ENCODE measurements around the gene ZNF768.

- TF ChIP-seq GATA2 (IDR thresholded peaks at IDR 0.05; ENCODE audit: low read depth, low read length), result no peak
- TF ChIP-seq GATA3 (IDR thresholded peaks at IDR 0.05; ENCODE audit: low read depth, low read length), result no peak
These were observed 7.8 kb downstream of the ZNF768 start for GRCh38 chr16:30518552-30518951.
